Effector CD4-positive, alpha-beta T cell (primary cell): Measurements from ENCODE around the gene RAMP2.
A peak's percentile ranks its signal among the peaks of the same experiment; 100 is the strongest.

Source experiments
- DNase-seq: peaks from one replicate; pipeline ENCODE4 v3.0.0-alpha.2; 2020

Gene RAMP2

GRCh38 chr17:42795465-42795864 is 34.4 kb downstream of the RAMP2 start:
- DNase-seq = no peak

GRCh38 chr17:42796066-42796758 is 35.2 kb downstream of the RAMP2 start:
- no peak for DNase-seq

- no peak for DNase-seq
These were observed 36.3 kb downstream of the RAMP2 start for GRCh38 chr17:42797067-42798007.

GRCh38 chr17:42798011-42798382 is 37.0 kb downstream of the RAMP2 start:
- no peak for DNase-seq

- DNase-seq = peak; percentile 64
These were observed 37.7 kb downstream of the RAMP2 start, which contains the start of the genes CNTD1 and COA3 for GRCh38 chr17:42798383-42799380. CNTD1 (plus strand) TSS chr17:42798861; CDS start chr17:42799068, 207 bp downstream. COA3 (minus strand) TSS chr17:42798704; CDS start chr17:42798681, 23 bp downstream.

GRCh38 chr17:42803074-42803883 is 42.3 kb downstream of the RAMP2 start:
- DNase-seq = no peak

GRCh38 chr17:42804918-42805367 is 43.9 kb downstream of the RAMP2 start:
- no peak for DNase-seq

- DNase-seq = no peak
These were observed 45.2 kb downstream of the RAMP2 start for GRCh38 chr17:42806249-42806648.

GRCh38 chr17:42809250-42809649 is 48.2 kb downstream of the RAMP2 start:
- no peak for DNase-seq
